T-helper 2 cell treated with Interferon-gamma antibody and Interleukin-4, amounts not matched to agents 100 ng/mL and 5 ng/mL, for 36 hours (primary cell): ENCODE data around the gene UBL4A. TPM values are rescaled to one million over a fixed set of nuclear protein-coding genes. Genes with fewer than 3 reads are reported as not detected.

ENCODE experiments used
- intact Hi-C: fragments of 100-400 bp; cut with micrococcal nuclease; formaldehyde crosslinking; loops from one replicate; pipeline ENCODE4 v1.15.1; 2023
- total RNA-seq: library from RNA; stranded (reverse); gene quantifications from 2 replicates; pipeline ENCODE4 v1.2.3, GENCODE V29; 2022

UBL4A gene
- total RNA-seq, result 43.7 and 47.7 TPM in 2 replicates

DNA sequence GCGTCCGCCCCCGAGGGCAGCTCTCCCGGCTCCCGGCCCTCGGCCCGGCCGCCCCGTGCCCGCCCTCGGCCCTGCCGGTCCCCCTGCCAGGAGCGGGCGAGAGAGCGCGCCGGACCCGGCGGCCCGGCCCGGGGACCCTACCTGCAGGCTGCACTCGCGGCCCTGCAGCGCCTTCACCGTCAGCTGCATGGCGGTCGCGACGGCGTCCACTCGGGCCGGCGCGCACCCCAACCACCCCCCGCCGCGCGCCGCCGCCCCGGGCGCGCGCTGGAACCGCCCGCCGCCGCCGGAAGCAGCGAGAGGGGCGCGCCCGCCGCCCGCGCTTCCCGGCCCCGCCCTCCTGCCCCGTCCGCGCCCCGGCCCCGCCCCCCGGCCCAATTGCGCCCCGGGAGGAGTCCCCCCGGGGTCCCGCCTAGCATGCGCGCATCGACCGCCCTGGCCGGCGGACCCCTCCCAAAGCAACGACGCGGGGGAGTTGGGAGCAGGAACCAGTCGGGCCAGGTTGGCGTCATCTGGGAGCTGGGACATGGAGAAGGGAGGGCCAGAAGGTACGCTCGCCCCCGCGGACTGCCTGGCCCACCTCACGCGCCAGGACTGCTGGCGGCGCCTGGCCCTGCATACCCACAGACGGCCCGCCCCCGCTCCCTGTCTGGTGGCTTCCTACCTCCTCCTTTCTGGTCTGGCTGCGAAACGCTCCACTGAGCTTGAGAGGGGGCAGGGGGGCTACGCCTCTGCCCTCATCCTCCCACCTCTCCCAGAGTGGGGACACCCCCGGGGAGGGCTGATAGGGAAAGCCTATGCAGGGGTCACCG, at the start of gene UBL4A:
Gene UBL4A, minus strand, starts transcription at position 220 of the 812 bp plus-strand sequence. Its CDS starts 31 bp downstream, at position 189.
- intact Hi-C loops, result no loop called here

- intact Hi-C loops, result no loop called here
Observed at GRCh38 chrX:154535892-154536291, 49.5 kb upstream of the UBL4A start.

DNA sequence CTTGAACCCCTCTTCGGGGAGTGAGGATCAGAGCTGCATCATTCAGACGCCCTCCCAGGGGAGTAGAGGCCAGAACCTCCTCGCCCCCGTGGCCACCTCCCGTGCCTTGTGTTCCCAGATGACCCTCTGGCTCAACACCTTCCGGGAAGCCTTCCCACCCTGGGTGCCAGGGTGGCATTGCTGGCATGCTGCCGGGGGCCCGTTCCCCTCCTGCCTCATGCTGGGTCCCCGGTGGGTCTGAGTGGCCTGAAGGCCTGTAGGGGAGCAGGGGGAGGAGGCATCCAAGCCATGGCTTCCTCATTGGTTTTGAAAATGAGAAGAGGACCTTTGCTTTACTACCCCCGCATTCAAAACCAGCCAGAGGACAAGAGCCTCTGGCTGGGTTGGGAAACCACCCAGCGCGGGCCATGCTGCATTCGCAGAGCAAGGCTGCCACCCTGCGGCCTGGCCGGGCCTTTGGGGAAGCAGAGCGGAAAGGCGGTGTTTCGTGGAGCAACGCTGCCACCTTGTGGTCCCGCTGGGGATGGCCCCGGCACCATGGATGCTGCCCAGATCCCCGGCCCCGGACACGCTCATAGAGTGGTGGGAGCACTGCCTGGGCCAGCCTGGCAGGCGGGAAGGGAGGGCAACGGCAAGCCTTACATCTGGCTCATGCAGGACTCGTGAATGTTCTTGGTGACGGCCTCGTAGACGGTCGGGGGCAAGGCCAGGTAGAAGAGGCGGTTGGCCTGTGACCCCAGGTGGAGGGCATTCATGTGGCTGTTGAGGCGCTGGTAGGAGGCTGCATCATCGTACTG, 48.3 kb upstream of the UBL4A start:
- intact Hi-C loops, result no loop called here

GRCh38 chrX:154532690-154533089, 46.3 kb upstream of the UBL4A start:
- intact Hi-C loops, result no loop called here

DNA sequence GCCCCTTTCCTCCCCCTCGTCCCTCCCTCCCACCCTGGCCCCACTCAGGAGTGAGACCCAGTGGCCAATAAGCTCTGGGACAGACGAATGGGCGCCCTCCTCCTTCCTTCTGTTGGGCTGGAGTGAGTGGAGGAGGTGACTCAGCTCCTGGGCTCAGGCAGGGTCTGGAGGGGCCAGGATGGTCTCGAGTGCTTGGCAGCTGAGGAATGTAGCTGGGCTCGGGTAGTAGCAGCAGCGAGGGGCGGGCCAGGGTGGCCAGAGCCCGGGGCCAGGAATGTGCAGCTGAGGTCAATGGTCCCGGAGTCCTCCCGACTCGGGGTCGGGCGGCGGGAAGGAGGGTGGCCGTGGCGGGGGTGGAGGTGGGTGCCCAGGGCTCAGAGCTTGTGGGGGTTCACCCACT, 45.2 kb upstream of the UBL4A start:
- intact Hi-C loops, result no loop called here

- intact Hi-C loops, result no loop called here
Observed at GRCh38 chrX:154530286-154530685, 43.9 kb upstream of the UBL4A start.

- intact Hi-C loops, result no loop called here
Observed at GRCh38 chrX:154529206-154529612, 42.8 kb upstream of the UBL4A start.

GRCh38 chrX:154526901-154527675, 40.7 kb upstream of the UBL4A start:
- intact Hi-C loops, result no loop called here

DNA sequence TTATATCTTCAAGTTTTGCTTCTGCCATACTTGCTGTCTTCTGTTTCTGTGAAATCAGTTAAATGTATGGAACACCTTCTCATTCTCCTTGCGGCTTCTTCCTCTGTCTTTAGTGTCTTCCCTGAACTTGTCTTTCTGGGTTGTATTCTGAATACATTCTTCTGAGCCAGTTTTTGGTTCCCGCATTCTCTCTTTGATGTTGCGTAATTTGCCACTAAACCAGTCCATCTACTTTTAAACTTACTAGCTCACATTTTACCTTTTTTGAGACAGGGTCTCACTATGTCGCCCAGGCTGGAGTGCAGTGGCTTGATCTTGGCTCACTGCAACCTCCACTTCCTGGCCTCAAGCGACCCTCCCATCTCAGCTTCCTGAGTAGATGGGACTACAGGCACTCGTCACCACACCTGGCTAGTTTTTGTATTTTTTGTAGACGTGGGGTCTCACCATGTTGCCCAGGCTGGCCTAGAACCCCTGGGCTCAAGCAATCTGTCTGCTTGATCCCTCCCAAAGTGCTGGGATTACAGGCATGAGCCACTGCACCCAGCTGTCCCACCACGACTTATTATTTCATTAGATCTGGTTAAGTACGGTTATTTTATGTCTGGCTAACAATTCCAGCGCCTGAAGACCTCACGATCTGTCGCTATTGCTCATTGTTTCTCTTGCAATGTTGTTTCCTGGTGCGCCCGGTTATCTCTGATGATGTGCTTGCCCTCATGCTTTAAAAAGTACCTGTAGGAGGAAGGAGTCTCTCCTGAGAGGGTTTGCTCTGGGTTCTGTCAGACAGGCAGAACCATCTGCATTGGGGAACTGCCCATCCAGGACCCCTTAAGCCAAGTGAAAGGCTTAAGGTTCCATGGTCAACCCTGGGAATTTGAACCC, 39.4 kb upstream of the UBL4A start:
- intact Hi-C loops, result no loop called here

DNA sequence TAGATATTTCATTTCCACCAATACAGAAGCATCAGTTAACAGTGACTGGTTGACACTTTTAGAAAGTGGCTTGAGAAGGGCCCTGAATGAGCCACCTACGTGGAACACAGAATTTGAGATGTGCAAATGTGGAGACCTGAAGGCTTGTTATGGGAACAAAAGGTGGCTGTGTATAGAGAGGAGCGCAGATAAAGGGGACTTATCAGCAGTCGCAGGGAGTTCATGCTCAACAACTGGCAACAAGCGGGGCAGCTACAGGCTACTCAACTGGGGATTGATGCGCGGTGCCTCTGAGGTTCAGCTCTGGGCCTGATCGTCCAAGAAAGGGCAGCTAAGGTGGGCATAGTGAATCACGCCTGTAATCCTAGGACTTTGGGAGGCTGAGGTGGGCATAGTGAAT, 33.0 kb upstream of the UBL4A start:
- intact Hi-C loops, result loop anchor here (5.0 kb wide), 1 partner anchor 122 kb away; the partner anchor contains the start of gene RPL10

GRCh38 chrX:154517101-154517781, 30.8 kb upstream of the UBL4A start:
- intact Hi-C loops, result loop anchor here (2.0 to 5.0 kb wide), 2 partner anchors 104 to 120 kb away; partner anchors contain the start of gene RPL10

GRCh38 chrX:154516656-154517100, 30.3 kb upstream of the UBL4A start:
- intact Hi-C loops, result loop anchor here (1.0 to 5.0 kb wide), 4 partner anchors 26 to 119 kb away; partner anchors contain the start of genes IKBKG, RPL10 and SLC10A3

DNA sequence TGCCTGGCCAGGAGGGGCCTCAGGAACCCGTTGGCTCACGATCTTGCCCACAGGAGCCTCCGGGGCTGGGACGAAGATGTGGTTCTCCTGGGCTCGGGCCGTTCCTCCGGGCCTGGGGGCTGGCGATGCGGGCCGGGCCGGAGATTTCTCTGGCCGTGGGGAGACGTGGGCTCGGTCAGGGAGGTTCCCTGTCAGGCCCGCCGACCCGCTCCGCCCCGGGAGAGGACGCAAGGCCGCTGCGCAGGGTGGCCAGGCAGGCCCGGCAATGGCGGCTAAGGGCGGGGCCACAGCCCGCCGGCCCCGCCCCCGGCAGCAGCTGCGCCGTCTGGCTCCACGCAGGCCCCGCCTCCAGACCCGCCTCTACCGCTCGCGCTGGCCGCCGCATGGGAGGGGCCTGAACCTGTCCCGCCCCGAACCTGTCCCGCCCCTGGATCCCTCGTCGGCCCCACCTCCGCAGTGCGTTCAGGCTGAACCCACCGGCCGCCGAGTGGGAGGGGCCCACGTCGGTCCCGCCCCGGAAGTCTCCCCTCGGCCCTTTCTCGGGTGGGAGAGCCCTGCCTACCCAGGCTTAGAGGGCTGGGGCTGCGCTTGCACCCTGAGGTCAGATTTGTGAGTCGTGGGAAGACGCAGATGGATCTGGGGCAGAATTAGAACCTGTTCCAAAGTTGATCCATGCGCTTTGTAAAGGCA, 29.7 kb upstream of the UBL4A start, which contains the start of gene FAM3A:
Gene FAM3A, minus strand, starts transcription at position 267 of the 690 bp plus-strand sequence. CDS start 460 bp downstream, outside the sequence.
- intact Hi-C loops, result loop anchor here (1.0 to 5.0 kb wide), 4 partner anchors 26 to 119 kb away; partner anchors contain the start of genes IKBKG, RPL10 and SLC10A3

DNA sequence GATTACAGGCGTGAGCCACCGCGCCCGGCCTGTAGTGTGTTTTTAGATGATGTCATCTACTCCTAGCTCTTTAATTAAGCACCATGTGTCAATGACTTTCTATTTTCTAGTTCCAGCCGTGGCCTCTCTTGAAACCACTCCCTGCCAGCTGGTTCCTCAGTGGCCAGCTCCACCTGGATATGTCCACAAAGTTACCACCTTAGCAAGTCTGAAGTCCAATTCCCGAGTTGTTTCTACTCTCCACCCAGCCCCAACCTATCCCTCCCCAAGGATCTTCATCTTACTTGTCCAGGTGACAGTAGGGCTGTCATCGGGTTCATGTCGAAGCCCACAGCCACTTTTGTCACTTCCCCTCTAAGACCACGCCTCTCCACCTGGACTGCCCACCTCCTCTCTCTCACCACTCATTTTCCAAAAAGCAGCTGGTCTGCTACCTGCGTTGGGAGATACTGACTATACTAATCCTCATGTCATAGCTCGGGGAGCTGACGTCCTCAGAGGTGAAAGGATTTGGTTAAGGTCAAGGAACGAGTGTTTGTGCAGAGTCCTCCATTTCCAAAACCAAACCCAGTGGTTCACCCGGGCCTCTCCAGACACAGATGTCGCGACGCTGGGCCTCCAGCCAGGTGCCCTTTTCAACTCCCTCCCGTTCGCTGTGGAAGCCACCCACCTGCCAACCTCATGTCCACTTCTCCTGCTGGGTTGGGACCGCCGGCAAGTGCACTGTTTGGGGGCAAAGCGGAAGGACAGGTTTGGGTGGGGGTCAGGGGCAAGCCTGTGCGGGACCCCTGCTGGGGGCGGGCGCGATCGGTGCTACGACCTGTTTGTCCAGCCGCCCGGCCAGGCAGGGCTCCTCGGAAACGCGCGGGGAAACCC, 28.9 kb upstream of the UBL4A start:
- intact Hi-C loops, result loop anchor here (5.0 kb wide), 1 partner anchor 118 kb away; the partner anchor contains the start of gene RPL10

DNA sequence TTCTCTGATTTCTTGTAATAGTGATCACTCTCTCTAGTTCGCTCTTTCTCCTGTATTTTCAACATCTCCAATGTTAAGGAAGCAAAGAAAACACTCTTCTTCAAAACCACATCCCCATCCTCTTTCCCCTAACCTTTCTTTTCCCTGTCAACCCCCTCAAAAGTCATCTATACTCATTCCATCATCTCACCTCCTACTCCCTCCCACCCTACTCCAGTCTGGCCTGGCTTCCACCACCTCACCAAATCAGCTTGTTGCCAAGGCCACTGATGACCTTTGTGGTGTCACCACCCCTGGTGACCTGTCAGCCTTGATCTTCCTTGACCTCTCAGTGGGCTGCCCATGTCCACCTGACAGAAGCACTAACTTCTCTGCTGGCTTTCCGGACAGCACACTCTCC, 27.3 kb upstream of the UBL4A start:
- intact Hi-C loops, result no loop called here

DNA sequence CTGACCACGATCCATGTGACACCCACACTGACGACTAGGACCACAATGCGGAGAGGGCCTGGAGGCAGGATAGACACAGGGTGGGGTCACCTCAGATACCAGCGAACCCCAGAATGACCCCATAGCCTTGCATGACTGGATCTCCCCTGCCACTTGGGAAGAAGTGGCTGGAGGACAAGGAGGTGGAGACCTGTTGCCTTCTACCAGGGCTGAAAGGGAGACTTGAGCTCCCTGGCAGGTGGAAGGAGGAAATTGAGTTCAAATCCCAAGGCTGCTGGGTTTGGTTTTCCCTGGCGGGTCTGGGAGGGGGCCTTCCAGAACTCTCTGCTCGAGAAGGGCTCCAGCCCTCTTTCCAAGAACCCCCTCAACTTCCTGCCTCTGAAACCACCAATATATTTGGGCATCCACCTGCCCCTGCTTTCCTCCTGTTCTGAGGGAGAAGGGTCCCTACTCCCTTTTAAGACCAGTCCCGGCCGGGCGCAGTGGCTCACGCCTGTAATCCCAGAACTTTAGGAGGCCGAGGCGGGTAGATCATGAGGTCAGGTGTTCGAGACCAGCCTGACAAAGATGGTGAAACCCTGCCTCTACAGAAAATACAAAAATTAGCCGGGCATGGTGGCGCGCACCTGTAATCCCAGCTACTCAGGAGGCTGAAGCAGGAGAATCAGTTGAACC, 26.6 kb upstream of the UBL4A start:
- intact Hi-C loops, result no loop called here

DNA sequence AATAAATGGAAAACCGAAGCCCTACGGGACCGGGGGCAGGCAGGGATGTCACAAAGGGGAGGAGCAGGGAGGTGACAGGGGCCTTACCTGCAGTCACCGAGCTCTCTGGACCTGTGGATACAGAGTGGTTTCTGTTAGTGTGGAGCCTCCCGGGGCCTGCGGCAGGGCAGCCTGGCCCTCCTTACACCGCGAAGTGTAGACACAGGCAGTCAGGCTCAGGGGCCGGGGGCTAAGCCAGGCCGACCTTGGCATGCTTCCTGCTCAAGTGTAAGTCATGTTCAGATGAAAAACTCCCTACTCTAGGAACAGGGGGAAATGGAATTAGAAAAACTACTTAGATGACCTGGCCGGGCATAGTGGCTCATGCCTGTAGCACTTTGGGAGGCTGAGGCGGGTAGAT, 25.3 kb upstream of the UBL4A start:
- intact Hi-C loops, result no loop called here
